ENCODE data around the gene NHSL2.

DNA sequence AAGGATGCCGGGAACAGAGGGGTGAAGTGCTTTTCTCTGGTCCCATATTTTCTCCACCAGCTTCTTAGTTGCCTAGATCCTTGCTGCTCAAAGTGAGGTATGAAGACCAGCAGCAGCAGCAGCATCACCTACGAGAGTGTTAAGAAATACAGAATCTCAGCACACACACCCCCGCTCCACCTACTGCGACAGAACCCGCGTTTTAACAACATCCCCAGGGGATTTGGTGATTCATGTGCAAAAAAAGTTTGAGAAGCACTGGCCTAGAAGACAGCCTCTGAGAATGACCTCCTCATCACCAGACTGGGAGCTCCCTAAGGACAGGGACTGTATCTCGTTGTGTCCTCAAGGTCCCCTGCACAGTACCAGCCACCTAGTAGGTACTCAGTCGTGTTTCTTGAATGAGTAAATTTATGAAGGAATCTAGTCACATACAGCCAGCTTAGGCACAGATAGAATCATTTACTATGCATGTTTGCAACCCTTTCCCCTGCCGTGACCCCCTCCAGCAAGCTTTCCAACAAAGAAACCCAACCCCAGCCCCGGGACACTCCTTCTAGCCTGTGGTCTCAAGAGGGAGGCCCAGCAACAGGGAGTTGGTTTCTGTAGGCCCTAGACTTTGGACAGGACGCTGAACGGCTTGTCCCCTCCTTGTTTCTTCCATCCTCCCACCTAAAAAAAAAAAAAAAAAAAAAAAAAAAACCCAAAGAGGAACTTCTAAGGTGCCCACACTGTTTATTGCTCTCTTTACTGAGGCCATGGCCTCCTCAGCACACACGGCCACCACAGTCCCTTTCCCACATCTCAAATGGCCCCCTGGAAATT lies 199.6 kb downstream of the NHSL2 start:
- TF ChIP-seq, protein P1, sequence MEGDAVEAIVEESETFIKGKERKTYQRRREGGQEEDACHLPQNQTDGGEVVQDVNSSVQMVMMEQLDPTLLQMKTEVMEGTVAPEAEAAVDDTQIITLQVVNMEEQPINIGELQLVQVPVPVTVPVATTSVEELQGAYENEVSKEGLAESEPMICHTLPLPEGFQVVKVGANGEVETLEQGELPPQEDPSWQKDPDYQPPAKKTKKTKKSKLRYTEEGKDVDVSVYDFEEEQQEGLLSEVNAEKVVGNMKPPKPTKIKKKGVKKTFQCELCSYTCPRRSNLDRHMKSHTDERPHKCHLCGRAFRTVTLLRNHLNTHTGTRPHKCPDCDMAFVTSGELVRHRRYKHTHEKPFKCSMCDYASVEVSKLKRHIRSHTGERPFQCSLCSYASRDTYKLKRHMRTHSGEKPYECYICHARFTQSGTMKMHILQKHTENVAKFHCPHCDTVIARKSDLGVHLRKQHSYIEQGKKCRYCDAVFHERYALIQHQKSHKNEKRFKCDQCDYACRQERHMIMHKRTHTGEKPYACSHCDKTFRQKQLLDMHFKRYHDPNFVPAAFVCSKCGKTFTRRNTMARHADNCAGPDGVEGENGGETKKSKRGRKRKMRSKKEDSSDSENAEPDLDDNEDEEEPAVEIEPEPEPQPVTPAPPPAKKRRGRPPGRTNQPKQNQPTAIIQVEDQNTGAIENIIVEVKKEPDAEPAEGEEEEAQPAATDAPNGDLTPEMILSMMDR (IDR thresholded peaks at IDR 0.05; ENCODE audit: borderline replicate concordance, extremely low read depth, low read length, poor library complexity, severe bottlenecking), result no peak
- TF ChIP-seq EZH2 (IDR thresholded peaks at IDR 0.05; ENCODE audit: borderline replicate concordance, low read depth, low read length, severe bottlenecking), result no peak

All from DND-41 (cell line).